ENCODE measurements around the gene UBALD2. TPM values are rescaled to one million over a fixed set of nuclear protein-coding genes. Genes with fewer than 3 reads are reported as not detected.

UBALD2 gene
- total and polyA plus RNA-seq, 2 of the 8 experiments (the other 6 are each of a cell fraction or from before 2014, with no cell fraction given), result 17.8 to 22.6 TPM

- no peak overlapping the region for H2BK120ac ChIP-seq (replicated peaks; ENCODE audit: low read depth, low read length)
- no peaks in the 10 kb centered on the region for H3K36me3 ChIP-seq (ENCODE audit: control insufficient read depth in 2 of 4, insufficient read depth in 4 of 4, low read length in 3 of 4)
- peak overlapping the region; percentile 81 for H4K8ac ChIP-seq (ENCODE audit: extremely low read depth, insufficient read depth, low read length)
- no peaks in the 10 kb centered on the region for H4K20me1 ChIP-seq (replicated peaks in 1 of 2; ENCODE audit: control insufficient read depth in 1 of 2, insufficient read depth in 2 of 2, low read length in 2 of 2)
- no peak overlapping the region for H3K4me2 ChIP-seq (ENCODE audit: insufficient read depth in 1 of 2, low read depth in 2 of 2, low read length in 2 of 2)
- H3K27me3 ChIP-seq (replicated peaks in 1 of 4; ENCODE audit: control insufficient read depth in 3 of 4, extremely low read depth in 1 of 4, insufficient read depth in 3 of 4, low read length in 3 of 4), result no peaks in the 10 kb centered on the region
- no peak overlapping the region for H2BK20ac ChIP-seq (ENCODE audit: low read length)
- H3K4me3 ChIP-seq (ENCODE audit: extremely low read depth in 1 of 4, insufficient read depth in 2 of 4, low read depth in 3 of 4, low read length in 4 of 4), result no peak overlapping the region
- H3K4ac ChIP-seq (replicated peaks; ENCODE audit: insufficient read length, low read depth, low read length), result no peak overlapping the region
- H4K91ac ChIP-seq (replicated peaks; ENCODE audit: insufficient read length, low read length), result no peak overlapping the region
- H3K56ac ChIP-seq (replicated peaks; ENCODE audit: insufficient read length, low read depth, low read length), result no peak overlapping the region
- H2AFZ ChIP-seq (ENCODE audit: low read length), result no peak overlapping the region
- DNase-seq (ENCODE audit: low read depth in 1 of 2, low spot score in 2 of 2) (no peak), FAIRE-seq (no peak)
- ChIA-PET CTCF (ENCODE audit: partially characterized antibody) (interaction anchor here (0.7 to 6.2 kb wide), 9 partner anchors 8 to 257 kb away, joined by 3 to 63 read pairs (median 3); partner anchors contain the start of gene RNF157), POLR2A (ENCODE audit: partially characterized antibody) (interaction anchor here (0.9 to 3.1 kb wide), 5 partner anchors 9 to 261 kb away, joined by 3 to 12 read pairs (median 5); no protein-coding TSS in a partner anchor)
- H2BK15ac ChIP-seq (ENCODE audit: low read length), result 0 out of 2 replicates have a peak overlapping the region, but pooled peaks have one; percentile 31
- no peaks in the 10 kb centered on the region for H3K23me2 ChIP-seq (ENCODE audit: low read depth, low read length)
- H4K5ac ChIP-seq (ENCODE audit: insufficient read length, low read depth, low read length), result no peak overlapping the region
- no peak overlapping the region for H3K9ac ChIP-seq (replicated peaks in 1 of 4; ENCODE audit: extremely low read depth in 1 of 4, low read depth in 3 of 4, low read length in 3 of 4)
- H2BK12ac ChIP-seq (ENCODE audit: low read depth, low read length), result no peak overlapping the region
- no peak overlapping the region; the same call in 1 of the 2 replicates for H3K18ac ChIP-seq (ENCODE audit: extremely low read depth, low read length)
- WGBS, 2 experiments (ENCODE audit: extremely low coverage in 1 of 2, insufficient coverage in 1 of 2, insufficient read length in 1 of 2, insufficient replicate concordance in 2 of 2, low coverage in 1 of 2, low lambda C conversion rate in 2 of 2, missing lambda C conversion rate in 1 of 2), result 79% methylated on average over 11 of the region's 14 CpGs; no CpG with 5 or more reads in 1 of the 2 experiments
- peaks cover 2% of the 10 kb centered on the region; the same call in 1 of the 2 replicates for H3K79me1 ChIP-seq (ENCODE audit: low read depth, low read length)
- no peak overlapping the region for H3K23ac ChIP-seq (ENCODE audit: insufficient read length)
- H2BK5ac ChIP-seq (ENCODE audit: low read depth, low read length), result peak overlapping the region; percentile 60; the same call in 1 of the 2 replicates
- H2AK5ac ChIP-seq (ENCODE audit: low read depth, low read length), result 0 out of 2 replicates have a peak overlapping the region, but pooled peaks have one; percentile 24
- H3K27ac ChIP-seq (ENCODE audit: low read depth, low read length), result peak overlapping the region; percentile 43; the same call in 1 of the 2 replicates
- peaks cover 5 to 27% (median 20%) of the 10 kb centered on the region in 4 experiments for H3K4me1 ChIP-seq (replicated peaks in 1 of 4; ENCODE audit: control insufficient read depth in 3 of 4, insufficient read depth in 4 of 4, low read length in 3 of 4)
- H3K14ac ChIP-seq (ENCODE audit: insufficient read length), result no peak overlapping the region
- H3K79me2 ChIP-seq (ENCODE audit: control insufficient read depth in 1 of 2, insufficient read depth in 2 of 2, low read length in 2 of 2), result peaks cover 3 to 24% of the 10 kb centered on the region in 2 experiments; a peak in 3 of 4 replicates
- no peaks in the 10 kb centered on the region for H3K9me3 ChIP-seq (ENCODE audit: insufficient read depth in 2 of 2, low read depth in 1 of 2, low read length in 1 of 2)
- TF ChIP-seq POLR2A (IDR thresholded peaks at IDR 0.05; ENCODE audit: control extremely low read depth in 1 of 2, low read depth in 2 of 2, low read length in 2 of 2) (no peak), BRCA1 (IDR thresholded peaks at IDR 0.05; ENCODE audit: low read depth, low read length) (no peak), KDM5A (IDR thresholded peaks at IDR 0.05; ENCODE audit: low read length) (no peak), CEBPB (IDR thresholded peaks at IDR 0.05; ENCODE audit: low read depth, low read length) (no peak), JUND (IDR thresholded peaks at IDR 0.05; ENCODE audit: low read length) (no peak), SAP30 (IDR thresholded peaks at IDR 0.05; ENCODE audit: insufficient read depth, insufficient replicate concordance, low read length) (no peak), SRF (IDR thresholded peaks at IDR 0.05; ENCODE audit: low read depth, low read length) (no peak)
- TF ChIP-seq, protein P1, sequence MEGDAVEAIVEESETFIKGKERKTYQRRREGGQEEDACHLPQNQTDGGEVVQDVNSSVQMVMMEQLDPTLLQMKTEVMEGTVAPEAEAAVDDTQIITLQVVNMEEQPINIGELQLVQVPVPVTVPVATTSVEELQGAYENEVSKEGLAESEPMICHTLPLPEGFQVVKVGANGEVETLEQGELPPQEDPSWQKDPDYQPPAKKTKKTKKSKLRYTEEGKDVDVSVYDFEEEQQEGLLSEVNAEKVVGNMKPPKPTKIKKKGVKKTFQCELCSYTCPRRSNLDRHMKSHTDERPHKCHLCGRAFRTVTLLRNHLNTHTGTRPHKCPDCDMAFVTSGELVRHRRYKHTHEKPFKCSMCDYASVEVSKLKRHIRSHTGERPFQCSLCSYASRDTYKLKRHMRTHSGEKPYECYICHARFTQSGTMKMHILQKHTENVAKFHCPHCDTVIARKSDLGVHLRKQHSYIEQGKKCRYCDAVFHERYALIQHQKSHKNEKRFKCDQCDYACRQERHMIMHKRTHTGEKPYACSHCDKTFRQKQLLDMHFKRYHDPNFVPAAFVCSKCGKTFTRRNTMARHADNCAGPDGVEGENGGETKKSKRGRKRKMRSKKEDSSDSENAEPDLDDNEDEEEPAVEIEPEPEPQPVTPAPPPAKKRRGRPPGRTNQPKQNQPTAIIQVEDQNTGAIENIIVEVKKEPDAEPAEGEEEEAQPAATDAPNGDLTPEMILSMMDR (IDR thresholded peaks at IDR 0.05; ENCODE audit: control extremely low read depth in 1 of 3, insufficient read depth in 1 of 3, low read depth in 1 of 3, low read length in 3 of 3), result no peak
- TF ChIP-seq, protein P2, sequence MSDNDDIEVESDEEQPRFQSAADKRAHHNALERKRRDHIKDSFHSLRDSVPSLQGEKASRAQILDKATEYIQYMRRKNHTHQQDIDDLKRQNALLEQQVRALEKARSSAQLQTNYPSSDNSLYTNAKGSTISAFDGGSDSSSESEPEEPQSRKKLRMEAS (IDR thresholded peaks at IDR 0.05), result no peak
Observed at GRCh38 chr17:76270770-76271668, 5.9 kb downstream of the UBALD2 start.

Measured in H1 (cell line).